Sigmoid colon (tissue), 4 donors: ENCODE measurements around the gene RSAD1.

ENCODE experiments used
- CTCF ChIP-seq, 4 experiments: fragments of 450-650 bp in 3 of 4; fragments of 200-600 bp in 1 of 4; IDR thresholded peaks; one replicate each; pipeline ENCODE4 v1.5.1; 2016 to 2019; ENCODE audit warnings: antibody characterized with exemption in 4 of 4, mild to moderate bottlenecking in 3 of 4, moderate library complexity in 2 of 4
- EP300 ChIP-seq, 4 donors: sonication (generic); formaldehyde crosslinking; IDR thresholded peaks; one replicate each; pipeline ENCODE4 v1.6.1; 2017; ENCODE audit warnings: antibody characterized with exemption in 4 of 4
- POLR2A ChIP-seq, 2 donors: fragments of 450-650 bp; IDR thresholded peaks; one replicate each; pipeline ENCODE4 v1.6.1; 2016; ENCODE audit warnings: antibody characterized with exemption in 2 of 2, mild to moderate bottlenecking in 2 of 2, moderate library complexity in 2 of 2
- POLR2AphosphoS5 ChIP-seq, 4 donors: sonication (generic); formaldehyde crosslinking; IDR thresholded peaks; one replicate each; pipeline ENCODE4 v1.6.1; 2017; ENCODE audit warnings: antibody characterized with exemption in 4 of 4

GRCh38 chr17:50470426-50470825, 8.2 kb upstream of the RSAD1 start:
- TF ChIP-seq CTCF (IDR thresholded peaks at IDR 0.05) (no peak), EP300 (IDR thresholded peaks at IDR 0.05) (no peak), POLR2A (IDR thresholded peaks at IDR 0.05) (no peak), POLR2AphosphoS5 (IDR thresholded peaks at IDR 0.05) (no peak)
